Muscle of leg (tissue), 11 donors: ENCODE results near the gene CLSTN1. TPM values are rescaled to one million over a fixed set of nuclear protein-coding genes. Genes with fewer than 3 reads are reported as not detected.
A peak's percentile ranks its signal among the peaks of the same experiment; 100 is the strongest.

Experiments used
- DNase-seq: peaks from one replicate; pipeline ENCODE4 v3.0.0; 2013
- H3K27ac ChIP-seq: one replicate; pipeline ENCODE4 v1.5.1; 2013; ENCODE audit warnings: mild to moderate bottlenecking, low read length, control low read depth
- H3K27me3 ChIP-seq: one replicate; pipeline ENCODE4 v1.6.1; 2013; ENCODE audit warnings: low read length; ENCODE audit not compliant: control insufficient read depth, insufficient read depth
- H3K36me3 ChIP-seq: one replicate; pipeline ENCODE4 v1.6.1; 2013; ENCODE audit warnings: low read length; ENCODE audit not compliant: control insufficient read depth, insufficient read depth
- H3K4me1 ChIP-seq: one replicate; pipeline ENCODE4 v1.6.1; 2013; ENCODE audit warnings: low read length; ENCODE audit not compliant: control insufficient read depth, insufficient read depth
- H3K4me3 ChIP-seq: one replicate; pipeline ENCODE4 v1.5.1; 2013; ENCODE audit warnings: low read length, control low read depth
- H3K9me3 ChIP-seq: replicated peaks from 2 replicates; pipeline ENCODE4 v1.6.1; 2013; ENCODE audit warnings: low read depth, low read length; ENCODE audit not compliant: control insufficient read depth
- WGBS: methylation state at CpG from one replicate; pipeline ENCODE4 v1.1.5; 2013; ENCODE audit warnings: missing lambda C conversion rate; ENCODE audit not compliant: insufficient coverage; 5-methylcytosine and 5-hydroxymethylcytosine counted together
- polyA plus RNA-seq, 8 donors: library from polyadenylated mRNA; unstranded; fragments of 120-200 nt; gene quantifications; one replicate each; pipeline versions ENCODE4 v1.2.1 to v1.2.3, GENCODE V29; 2013; ENCODE audit warnings: inconsistent platforms in 1 of 8, low replicate concordance in 1 of 8; ENCODE audit not compliant: insufficient read length in 8 of 8, insufficient read depth in 1 of 8
- total RNA-seq: library from RNA; stranded (reverse); fragments of 120-200 nt; gene quantifications from one replicate; pipeline ENCODE4 v1.2.4, GENCODE V29; 2013

CLSTN1 gene
- total and polyA plus RNA-seq, 9 donors: 39.3 to 102 (median 82.5) TPM

DNA sequence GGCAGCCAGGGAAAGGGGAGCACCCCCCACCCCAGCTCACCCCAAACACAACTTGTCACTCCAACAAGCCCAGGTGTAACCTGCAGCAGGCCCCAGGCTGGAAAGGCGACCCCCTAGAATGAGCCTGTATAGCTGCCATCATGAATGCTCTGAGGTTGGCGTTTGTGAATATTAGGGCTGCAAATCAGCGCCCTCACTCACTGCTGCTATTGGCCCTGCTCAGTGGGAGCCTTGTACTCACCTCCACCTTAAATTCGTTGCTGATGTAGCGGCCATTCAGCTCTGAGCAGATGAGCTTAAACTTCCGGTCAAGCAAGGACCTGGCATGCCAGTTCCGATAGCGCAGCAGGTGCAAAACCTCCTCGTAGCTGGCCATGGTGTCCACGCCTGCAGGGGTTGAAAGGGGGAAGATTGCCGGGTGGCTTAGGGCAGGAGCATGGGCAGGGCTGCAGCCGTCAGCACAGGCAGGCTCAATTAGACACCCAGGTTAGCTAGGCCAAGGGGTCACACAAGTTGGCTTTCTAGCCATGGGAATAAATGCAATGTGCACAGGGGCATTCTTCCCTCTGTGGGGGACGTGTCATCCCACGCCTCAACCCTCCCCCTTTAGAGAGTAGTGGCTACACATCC, 90.5 kb downstream of the CLSTN1 start:
- Histone ChIP-seq H3K4me3 (no peak overlapping the region), H3K9me3 (no peaks in the 10 kb centered on the region), H3K27me3 (no peaks in the 10 kb centered on the region), H3K4me1 (no peaks in the 10 kb centered on the region), H3K27ac (no peak overlapping the region), H3K36me3 (peaks cover 87% of the 10 kb centered on the region)
- WGBS: 93% methylated on average over 12 of the region's 14 CpGs
- no peak for DNase-seq

DNA sequence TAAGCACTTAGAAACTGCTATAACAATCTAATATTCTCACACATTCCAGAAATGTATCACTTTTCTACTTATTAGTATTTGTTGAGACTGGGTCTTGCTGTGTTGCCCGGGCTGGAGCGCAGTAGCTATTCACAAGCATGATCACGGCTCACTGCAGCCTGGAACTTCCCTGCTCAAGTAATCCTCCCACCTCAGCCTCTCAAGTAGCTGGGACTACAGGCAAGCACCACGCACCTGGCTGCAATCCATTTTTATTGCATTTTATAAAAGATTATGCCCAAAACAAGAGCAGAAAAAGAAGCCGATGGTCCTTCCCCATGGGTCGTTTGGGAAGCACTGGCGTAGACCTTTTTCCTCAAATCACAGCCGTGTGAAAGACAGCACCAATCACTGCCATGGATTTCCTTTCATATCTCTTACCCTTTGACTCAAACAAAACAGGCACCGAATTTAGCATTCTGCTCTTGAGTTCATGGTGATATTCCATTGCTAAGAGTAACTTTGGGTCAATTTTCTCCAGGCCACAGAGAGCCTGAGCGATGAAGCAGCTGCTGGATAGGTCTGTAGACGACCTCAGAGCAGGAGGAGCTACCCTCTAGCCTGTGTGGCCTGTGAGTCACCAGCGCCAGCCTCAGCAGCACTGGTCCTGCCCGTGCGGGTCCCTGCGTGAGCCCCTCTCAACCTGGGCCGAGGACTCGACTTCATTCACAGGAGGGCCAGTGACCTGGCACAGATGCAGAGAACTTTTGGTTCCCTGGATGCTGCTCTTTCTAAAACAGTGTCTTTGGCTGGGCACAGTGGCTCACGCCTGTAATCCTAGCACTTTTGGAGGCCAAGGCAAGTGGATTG, 91.4 kb downstream of the CLSTN1 start:
- Histone ChIP-seq H3K27me3 (no peaks in the 10 kb centered on the region), H3K36me3 (peaks cover 86% of the 10 kb centered on the region), H3K4me1 (no peaks in the 10 kb centered on the region), H3K4me3 (no peak overlapping the region), H3K9me3 (no peaks in the 10 kb centered on the region), H3K27ac (no peak overlapping the region)
- no peak for DNase-seq
- 90% methylated on average over 18 of the region's 18 CpGs for WGBS

DNA sequence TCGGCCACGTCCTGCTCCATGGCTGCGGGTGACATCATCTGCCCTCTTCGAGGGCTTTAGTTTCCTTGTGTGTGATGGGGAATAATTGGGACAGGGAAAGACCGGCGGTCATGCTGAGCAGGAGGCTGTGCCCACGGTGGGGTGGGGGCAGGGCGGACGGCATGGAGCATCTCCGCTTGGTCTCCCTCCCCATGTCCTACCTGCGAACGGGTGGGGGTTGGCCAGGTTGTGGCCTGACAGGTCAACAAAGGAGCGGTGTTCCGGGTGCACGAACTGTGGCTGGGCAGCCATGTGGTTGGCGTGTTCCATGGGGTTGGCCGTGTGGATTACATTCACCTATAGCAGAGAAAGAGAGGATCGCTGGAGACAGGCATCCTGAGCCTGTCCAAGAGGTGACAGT, 92.2 kb downstream of the CLSTN1 start:
- 96% methylated on average over 13 of the region's 18 CpGs for WGBS
- H3K36me3 ChIP-seq: peaks cover 87% of the 10 kb centered on the region
- no peaks in the 10 kb centered on the region for H3K27me3 ChIP-seq
- DNase-seq: no peak
- H3K4me3 ChIP-seq: no peak overlapping the region
- peaks cover 3% of the 10 kb centered on the region for H3K4me1 ChIP-seq
- H3K27ac ChIP-seq: no peak overlapping the region
- H3K9me3 ChIP-seq: no peaks in the 10 kb centered on the region

DNA sequence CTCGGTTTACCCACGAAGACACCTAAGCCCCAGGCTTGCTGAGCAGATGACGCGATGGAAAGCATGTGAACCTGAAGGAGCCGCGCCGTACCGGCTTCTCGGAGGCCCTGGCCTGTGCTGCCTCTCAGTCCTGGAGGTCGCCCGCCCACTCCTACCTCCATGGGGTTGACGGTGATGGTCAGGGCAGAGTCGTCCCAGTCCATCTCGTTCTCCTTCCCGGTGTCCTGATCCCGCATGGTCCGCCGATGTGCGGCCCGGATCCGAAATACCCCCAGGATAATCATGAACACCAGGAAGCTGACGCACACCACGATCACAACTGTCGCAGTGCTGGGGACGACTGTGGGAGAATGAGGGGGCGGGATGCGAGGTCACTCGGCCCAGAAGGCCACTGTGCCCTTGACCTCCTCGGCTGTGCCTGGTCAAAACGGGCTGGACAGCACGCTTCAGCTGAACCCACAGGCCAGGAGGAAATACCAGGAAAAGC, 92.7 kb downstream of the CLSTN1 start:
- Histone ChIP-seq H3K36me3 (peaks cover 82% of the 10 kb centered on the region), H3K27ac (no peak overlapping the region), H3K4me3 (no peak overlapping the region), H3K4me1 (peaks cover 5% of the 10 kb centered on the region), H3K9me3 (no peaks in the 10 kb centered on the region), H3K27me3 (no peaks in the 10 kb centered on the region)
- 96% methylated on average over 31 of the region's 31 CpGs for WGBS
- no peak for DNase-seq

DNA sequence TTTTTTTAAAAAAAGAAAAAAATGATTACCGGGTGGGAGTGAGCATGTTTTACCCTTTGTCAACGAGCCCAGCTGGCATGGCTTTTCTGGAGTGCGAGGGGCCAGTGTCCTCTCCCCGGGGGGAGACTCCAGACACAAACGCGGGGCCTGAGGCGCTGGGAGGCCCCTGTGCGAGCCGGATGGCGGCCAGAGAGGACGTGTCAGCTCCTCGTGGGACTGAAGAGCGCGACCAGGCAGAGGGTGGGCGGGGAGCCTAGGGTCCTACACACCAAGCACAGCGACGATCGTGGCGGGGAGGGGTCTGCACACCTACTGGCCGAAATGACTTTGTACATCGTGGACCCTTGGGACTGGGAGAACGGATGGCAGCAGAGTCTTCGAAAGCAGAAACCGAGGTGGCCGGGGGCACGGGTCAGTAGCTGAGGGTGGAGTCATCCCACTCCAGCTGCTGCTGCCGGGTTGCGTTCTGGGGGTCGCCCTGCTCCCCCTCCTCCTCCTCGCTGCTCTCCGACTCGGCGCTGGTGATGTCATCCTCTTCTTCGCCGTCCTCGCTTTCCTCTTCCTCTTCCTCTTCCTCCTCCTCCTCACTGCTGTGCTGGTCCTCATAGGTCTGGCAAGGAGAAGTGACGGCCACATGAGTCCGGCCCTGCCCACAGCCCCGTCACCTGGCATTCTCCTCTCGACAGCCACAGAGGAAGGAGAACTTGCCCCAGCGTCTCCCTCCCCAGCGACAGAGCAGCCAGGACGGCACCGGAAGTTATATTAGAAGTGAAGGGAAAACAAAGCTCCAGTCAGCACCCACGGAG, 93.5 kb downstream of the CLSTN1 start:
- Histone ChIP-seq H3K9me3 (no peaks in the 10 kb centered on the region), H3K27me3 (no peaks in the 10 kb centered on the region), H3K27ac (no peak overlapping the region), H3K4me3 (no peak overlapping the region), H3K36me3 (peaks cover 75% of the 10 kb centered on the region), H3K4me1 (peaks cover 5% of the 10 kb centered on the region)
- DNase-seq: peak; percentile 60
- WGBS: 80% methylated on average over 33 of the region's 45 CpGs

DNA sequence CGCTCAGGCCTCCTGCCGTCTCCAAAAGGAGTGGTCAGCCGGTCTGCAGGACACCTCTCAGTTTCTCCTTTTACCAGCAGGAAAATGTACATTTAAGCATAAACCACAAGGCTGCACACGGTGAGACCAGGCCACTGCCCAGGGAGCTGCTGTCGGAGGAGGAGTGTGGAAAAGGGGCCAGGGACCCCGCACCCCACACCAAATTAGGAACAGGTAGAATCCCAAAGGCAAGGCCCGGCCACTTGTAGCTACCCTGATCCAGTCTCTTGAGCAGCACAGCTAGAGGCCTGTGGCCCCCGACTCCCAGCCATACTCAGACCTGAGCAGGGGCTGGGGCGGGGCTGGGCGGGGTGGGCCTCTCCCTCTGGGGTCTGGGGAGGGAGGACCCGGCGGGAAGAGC, 94.2 kb downstream of the CLSTN1 start:
- 94% methylated on average over 5 of the region's 12 CpGs for WGBS
- no peak for DNase-seq
- Histone ChIP-seq H3K4me1 (peaks cover 5% of the 10 kb centered on the region), H3K4me3 (no peak overlapping the region), H3K27ac (no peak overlapping the region), H3K27me3 (no peaks in the 10 kb centered on the region), H3K9me3 (no peaks in the 10 kb centered on the region), H3K36me3 (peaks cover 67% of the 10 kb centered on the region)

DNA sequence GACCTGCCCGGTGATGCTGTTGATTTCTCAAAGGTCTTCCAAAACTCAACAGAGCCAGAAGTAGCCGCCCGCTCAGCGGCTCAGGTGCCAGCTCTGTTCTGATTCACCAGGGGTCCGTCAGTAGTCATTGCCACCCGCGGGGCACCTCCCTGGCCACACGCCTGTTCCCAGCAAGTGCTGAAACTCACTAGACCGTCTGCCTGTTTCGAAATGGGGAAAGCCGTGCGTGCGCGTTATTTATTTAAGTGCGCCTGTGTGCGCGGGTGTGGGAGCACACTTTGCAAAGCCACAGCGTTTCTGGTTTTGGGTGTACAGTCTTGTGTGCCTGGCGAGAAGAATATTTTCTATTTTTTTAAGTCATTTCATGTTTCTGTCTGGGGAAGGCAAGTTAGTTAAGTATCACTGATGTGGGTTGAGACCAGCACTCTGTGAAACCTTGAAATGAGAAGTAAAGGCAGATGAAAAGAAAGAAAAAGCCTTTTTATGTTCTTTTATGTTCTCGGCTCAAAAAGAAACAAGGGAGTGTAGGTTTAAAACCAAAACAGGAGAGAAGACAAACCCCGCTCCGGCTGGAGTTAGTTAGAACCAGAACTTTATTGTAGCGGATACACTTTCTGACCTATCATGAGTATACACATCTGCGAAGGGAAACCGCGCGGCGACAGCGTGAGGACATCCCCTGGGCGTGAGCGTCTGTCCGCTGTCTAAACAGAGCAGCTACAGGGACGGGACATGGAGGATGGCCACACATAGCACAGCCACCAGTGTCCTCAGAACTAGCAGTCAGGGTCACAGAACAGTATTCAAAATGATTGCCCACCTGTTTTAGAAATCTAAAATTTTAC, 95.1 kb downstream of the CLSTN1 start:
- DNase-seq: no peak
- WGBS: 87% methylated on average over 26 of the region's 33 CpGs
- H3K27me3 ChIP-seq: no peaks in the 10 kb centered on the region
- H3K4me1 ChIP-seq: peaks cover 5% of the 10 kb centered on the region
- no peak overlapping the region for H3K27ac ChIP-seq
- no peak overlapping the region for H3K4me3 ChIP-seq
- peaks cover 65% of the 10 kb centered on the region for H3K36me3 ChIP-seq
- H3K9me3 ChIP-seq: peaks cover under 1% of the 10 kb centered on the region

DNA sequence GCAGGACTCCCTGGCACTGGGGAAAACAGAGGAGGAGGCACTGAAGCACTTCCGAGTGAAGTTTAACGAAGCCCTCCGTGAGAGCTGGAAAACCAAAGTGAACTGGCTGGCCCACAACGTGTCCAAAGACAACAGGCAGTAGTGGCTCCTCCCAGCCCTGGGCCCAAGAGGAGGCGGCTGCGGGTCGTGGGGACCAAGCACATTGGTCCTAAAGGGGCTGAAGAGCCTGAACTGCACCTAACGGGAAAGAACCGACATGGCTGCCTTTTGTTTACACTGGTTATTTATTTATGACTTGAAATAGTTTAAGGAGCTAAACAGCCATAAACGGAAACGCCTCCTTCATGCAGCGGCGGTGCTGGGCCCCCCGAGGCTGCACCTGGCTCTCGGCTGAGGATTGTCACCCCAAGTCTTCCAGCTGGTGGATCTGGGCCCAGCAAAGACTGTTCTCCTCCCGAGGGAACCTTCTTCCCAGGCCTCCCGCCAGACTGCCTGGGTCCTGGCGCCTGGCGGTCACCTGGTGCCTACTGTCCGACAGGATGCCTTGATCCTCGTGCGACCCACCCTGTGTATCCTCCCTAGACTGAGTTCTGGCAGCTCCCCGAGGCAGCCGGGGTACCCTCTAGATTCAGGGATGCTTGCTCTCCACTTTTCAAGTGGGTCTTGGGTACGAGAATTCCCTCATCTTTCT, 96.7 kb downstream of the CLSTN1 start:
- DNase-seq: no peak
- peaks cover 5% of the 10 kb centered on the region for H3K4me1 ChIP-seq
- H3K27ac ChIP-seq: no peak overlapping the region
- peaks cover 53% of the 10 kb centered on the region for H3K36me3 ChIP-seq
- H3K27me3 ChIP-seq: no peaks in the 10 kb centered on the region
- H3K9me3 ChIP-seq: peaks cover 10% of the 10 kb centered on the region
- no peak overlapping the region for H3K4me3 ChIP-seq
- WGBS: 43% methylated on average over 23 of the region's 25 CpGs

DNA sequence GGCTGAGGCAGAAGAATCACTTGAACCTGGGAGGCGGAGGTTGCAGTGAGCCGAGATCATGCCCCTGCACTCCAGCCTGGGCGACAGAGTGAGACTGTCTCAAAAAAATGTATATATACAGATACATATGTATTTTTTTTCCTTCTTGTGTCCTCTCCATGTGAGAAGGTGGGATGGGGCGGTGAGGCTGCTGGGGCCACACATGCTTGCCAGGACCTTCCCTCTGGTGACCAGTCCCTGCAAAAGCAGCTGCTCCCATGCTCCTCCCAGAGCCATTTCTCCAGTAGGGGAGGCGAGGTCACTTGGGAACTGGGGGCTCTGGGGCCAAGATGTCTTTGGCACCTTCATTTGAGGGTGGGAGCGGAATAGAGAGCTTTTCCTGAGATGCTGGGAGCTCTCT, 97.4 kb downstream of the CLSTN1 start:
- no CpG with 5 or more reads among the region's 6 CpGs for WGBS
- H3K36me3 ChIP-seq: peaks cover 49% of the 10 kb centered on the region

More for the DNA sequence above, 97.4 kb downstream of the CLSTN1 start:
- Histone ChIP-seq H3K9me3 (peaks cover 10% of the 10 kb centered on the region), H3K4me1 (peaks cover 5% of the 10 kb centered on the region), H3K27ac (no peak overlapping the region), H3K27me3 (no peaks in the 10 kb centered on the region), H3K4me3 (no peak overlapping the region)
- DNase-seq: no peak
